Fibroblast of the aortic adventitia (primary cell): ENCODE data around the gene M6PR. TPM values are rescaled to one million over a fixed set of nuclear protein-coding genes. Genes with fewer than 3 reads are reported as not detected.

Source experiments
- DNase-seq: peaks from one replicate; pipeline ENCODE4 v3.0.0-alpha.2; 2010; ENCODE audit warnings: low read depth
- H3K4me3 ChIP-seq: 2 replicates; pipeline ENCODE4 v1.5.1; 2011; ENCODE audit warnings: low read depth, mild to moderate bottlenecking, control low read depth, low read length, moderate library complexity
- total RNA-seq: library from RNA; depleted of rRNA; stranded (reverse); fragments of >200 nt; gene quantifications from 2 replicates; pipeline ENCODE4 v1.2.3, GENCODE V29; 2012; ENCODE audit warnings: low replicate concordance
- TF ChIP-seq, protein P1 (sequence below): IDR thresholded peaks from 2 replicates; pipeline ENCODE4 v1.5.1; 2011; ENCODE audit warnings: mild to moderate bottlenecking, low read length, control low read depth, inconsistent platforms; ENCODE audit not compliant: insufficient read depth

Gene M6PR
- total RNA-seq, 1 donor: 92.1 TPM

GRCh38 chr12:8950702-8951478 is 1.4 kb upstream of the M6PR start:
- peak overlapping the region; percentile 98 for H3K4me3 ChIP-seq
- TF ChIP-seq, protein P1, sequence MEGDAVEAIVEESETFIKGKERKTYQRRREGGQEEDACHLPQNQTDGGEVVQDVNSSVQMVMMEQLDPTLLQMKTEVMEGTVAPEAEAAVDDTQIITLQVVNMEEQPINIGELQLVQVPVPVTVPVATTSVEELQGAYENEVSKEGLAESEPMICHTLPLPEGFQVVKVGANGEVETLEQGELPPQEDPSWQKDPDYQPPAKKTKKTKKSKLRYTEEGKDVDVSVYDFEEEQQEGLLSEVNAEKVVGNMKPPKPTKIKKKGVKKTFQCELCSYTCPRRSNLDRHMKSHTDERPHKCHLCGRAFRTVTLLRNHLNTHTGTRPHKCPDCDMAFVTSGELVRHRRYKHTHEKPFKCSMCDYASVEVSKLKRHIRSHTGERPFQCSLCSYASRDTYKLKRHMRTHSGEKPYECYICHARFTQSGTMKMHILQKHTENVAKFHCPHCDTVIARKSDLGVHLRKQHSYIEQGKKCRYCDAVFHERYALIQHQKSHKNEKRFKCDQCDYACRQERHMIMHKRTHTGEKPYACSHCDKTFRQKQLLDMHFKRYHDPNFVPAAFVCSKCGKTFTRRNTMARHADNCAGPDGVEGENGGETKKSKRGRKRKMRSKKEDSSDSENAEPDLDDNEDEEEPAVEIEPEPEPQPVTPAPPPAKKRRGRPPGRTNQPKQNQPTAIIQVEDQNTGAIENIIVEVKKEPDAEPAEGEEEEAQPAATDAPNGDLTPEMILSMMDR: no peak
- no peak for DNase-seq

- peak overlapping the region; percentile 98 for H3K4me3 ChIP-seq
- TF ChIP-seq, protein P1: no peak
- no peak for DNase-seq
Observed at GRCh38 chr12:8950221-8950527, 729 bp upstream of the M6PR start.

GRCh38 chr12:8948701-8949341 is 624 bp downstream of the M6PR start:
- DNase-seq: peak; percentile 36
- peak overlapping the region; percentile 98 for H3K4me3 ChIP-seq
- TF ChIP-seq, protein P1: no peak

DNA sequence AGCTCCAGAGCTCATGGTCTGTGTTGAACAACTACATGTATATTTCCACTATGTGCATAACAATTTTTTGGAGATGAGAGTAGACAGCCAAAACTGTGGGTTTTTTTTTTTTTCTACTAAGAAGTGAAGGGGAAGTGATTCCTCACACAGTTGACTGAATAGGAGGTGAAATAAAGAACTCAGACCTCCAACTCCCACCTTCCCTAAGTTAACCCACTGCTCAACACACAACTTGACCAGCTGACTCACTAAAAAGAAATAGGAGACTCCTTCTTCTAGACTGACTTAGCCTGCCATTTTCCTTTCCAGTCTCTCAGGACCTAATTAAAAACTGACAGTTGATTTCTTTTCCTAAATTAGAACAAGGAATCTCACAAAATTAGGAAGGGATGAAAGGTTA is 1.7 kb downstream of the M6PR start:
- peak overlapping the region; percentile 11 for H3K4me3 ChIP-seq
- TF ChIP-seq, protein P1: no peak
- no peak for DNase-seq

DNA sequence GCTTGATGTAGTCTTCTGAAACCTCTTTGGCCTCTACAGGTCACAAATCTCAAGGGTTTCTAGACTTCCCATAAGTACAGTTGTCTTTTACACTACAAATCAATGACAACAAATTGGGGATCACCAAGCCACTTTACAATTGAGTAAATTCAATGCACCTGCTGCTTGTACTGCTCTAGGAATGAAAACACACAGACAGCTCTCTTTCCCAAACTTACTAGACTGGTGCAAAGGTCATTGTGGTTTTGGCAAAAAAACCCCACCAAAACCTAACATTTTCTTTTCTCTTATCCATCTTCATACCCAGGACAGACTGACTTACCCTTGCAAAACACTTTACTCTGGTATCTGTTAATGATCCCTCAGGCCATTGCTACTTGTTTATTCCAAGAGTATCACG is 2.7 kb downstream of the M6PR start:
- H3K4me3 ChIP-seq: no peak overlapping the region
- no peak for DNase-seq
- TF ChIP-seq, protein P1: no peak

DNA sequence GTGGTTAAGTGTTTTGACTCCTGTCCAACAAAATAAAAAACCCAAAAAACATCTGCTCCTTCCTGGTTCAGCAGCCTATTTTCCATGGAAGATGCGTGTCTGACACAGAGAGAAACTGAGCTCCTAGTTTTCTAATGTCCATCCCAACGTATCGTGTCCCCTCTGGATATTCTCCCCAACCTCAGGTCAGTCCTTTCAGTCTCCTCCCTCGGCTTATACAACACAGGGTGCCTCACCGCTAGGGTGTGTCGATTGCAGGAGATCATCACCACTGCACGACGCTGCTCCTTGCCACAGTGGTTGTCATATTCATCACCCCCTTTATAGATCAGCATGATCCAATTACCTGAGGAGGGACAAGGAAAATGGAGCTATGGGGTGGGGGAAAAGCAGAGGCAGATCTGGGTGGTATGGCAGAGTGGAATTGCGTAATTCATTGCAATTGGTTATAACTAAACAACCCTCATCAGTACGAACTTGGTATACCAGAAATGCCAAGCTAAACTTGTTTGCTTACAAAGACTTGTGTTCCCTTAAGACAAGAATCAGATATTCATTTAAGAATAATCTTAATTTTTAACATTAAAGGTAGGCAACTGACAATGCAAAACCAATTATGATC is 5.8 kb downstream of the M6PR start:
- H3K4me3 ChIP-seq: no peak overlapping the region
- TF ChIP-seq, protein P1: no peak
- no peak for DNase-seq
